AG08395 (cell line): ENCODE measurements around the gene OR56A5.
"Not testable (repeated sequence)": the region's sequence is repeated elsewhere in the genome, so short reads cannot be mapped to it uniquely, and the experiment has no call there.

Experiments
- DNase-seq: peaks from one replicate; pipeline ENCODE4 v3.0.0; 2012; ENCODE audit warnings: mixed read lengths, low spot score

OR56A5 gene, protein sequence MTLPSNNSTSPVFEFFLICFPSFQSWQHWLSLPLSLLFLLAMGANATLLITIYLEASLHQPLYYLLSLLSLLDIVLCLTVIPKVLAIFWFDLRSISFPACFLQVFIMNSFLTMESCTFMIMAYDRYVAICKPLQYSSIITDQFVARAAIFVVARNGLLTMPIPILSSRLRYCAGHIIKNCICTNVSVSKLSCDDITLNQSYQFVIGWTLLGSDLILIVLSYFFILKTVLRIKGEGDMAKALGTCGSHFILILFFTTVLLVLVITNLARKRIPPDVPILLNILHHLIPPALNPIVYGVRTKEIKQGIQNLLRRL

DNA sequence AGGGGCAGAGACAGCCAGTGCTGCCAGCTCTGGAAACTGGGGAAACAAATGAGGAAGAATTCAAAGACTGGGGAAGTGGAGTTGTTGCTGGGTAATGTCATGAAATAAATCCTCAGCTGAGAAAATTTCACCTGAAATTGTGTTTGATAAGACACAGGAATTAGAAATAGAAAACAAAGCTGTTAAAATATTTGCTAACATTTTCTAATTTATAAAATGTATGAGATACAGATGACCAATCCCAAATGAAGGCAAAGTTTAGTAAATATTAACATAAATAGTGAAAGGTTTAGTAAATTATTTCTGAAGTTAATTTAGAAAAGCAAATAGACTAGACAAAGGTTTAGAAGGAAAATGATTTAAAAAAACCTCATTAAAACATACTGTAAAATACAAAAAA is at the start of gene OR56A5:
Gene OR56A5, minus strand, starts transcription at position 101 of the 400 bp plus-strand sequence. Its CDS starts 0 bp downstream, at position 101.
- DNase-seq, result no peak

DNA sequence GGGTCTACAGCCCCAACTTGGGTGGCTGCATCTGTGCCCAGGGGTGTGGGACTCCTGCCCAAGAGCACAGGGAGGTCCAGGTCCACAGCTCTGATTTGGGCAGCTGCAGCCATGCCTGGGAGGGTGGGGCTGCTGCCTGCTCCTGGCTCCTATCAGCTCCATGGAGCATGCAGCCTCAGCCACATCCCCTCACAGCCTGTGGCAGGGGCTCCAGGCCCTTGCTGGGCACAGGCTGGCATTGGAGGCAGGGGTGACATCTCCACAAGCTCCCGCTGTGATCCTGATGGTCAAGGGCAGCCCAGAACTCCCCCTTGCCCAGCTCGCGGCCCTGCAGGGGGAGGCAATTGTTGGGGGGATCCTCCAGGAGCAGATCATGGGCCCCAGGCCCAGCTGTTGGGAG is 44.7 kb upstream of the OR56A5 start:
- DNase-seq, result no peak

DNA sequence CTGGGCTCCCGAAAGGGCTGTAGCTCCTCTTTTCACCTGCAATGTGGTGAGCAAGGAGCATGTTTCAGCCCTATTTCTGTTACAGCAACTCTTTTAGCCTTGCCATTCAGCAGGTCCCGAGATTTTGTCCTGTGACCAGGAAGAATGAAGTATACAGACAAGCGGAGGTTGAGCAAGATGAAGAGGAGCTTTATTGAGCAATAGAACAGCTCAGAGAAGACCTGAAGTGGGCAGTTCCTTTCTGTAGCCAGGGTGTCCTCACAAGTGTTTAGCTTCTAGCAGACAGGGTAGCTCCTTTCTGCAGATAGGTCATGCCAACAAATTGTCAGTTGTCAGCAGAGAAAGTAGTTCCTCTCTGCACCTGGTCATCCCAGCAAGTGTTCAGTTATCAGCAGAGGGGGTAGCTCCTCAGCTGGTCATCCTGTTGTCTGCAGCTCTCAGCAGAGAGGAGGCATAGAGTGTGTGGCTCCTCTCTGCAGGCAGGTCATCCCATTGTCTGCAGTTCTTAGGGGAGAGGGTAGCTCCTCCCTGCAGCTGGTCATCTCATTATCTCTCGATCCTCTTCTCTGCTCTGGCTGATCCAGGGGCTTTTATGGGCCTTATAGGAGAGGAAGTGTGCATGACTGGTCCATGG is 43.9 kb upstream of the OR56A5 start:
- no peak for DNase-seq

DNA sequence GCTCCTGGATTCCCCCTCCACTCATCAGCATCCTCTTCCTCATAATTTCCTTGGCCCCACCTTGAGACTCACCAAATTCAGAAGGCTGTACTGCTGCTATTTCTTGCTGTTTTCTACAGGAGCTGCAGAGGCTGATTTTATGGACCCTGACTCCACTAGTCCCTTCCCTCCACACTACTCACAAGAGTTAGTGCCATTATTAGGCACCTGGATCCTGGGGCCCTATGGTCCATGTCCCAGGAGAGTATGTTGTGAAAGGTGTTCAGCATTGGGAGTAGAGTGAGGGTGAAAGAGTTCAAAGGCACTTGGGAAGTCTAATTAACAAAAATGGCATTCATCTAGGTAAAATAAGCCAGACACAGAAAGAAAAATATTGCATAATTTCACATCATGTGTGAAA is 38.6 kb upstream of the OR56A5 start, which contains the start of gene OR56A4:
Gene OR56A4, minus strand, starts transcription at position 101 of the 400 bp plus-strand sequence. CDS start 3,954 bp downstream, outside the sequence.
- DNase-seq, result no peak

DNA sequence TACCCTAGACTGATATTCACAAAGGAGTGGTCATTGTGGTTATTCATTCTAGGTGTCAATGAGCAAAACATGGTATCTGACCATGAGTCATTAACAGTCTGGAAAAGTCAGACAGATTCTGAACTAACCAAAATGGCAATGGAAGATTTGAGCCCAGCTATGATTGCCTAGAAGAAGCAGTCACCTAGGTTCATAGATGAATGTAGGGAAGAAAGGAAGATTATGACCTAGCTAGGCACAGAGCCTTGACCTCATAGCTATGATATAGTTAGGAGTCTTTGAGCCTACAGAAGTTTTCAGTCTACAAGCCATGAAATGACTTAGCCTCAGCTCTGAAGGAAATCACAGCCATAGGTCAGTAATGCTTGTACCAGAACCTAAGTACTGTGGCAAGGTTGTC is 38.1 kb upstream of the OR56A5 start:
- DNase-seq, result no peak

DNA sequence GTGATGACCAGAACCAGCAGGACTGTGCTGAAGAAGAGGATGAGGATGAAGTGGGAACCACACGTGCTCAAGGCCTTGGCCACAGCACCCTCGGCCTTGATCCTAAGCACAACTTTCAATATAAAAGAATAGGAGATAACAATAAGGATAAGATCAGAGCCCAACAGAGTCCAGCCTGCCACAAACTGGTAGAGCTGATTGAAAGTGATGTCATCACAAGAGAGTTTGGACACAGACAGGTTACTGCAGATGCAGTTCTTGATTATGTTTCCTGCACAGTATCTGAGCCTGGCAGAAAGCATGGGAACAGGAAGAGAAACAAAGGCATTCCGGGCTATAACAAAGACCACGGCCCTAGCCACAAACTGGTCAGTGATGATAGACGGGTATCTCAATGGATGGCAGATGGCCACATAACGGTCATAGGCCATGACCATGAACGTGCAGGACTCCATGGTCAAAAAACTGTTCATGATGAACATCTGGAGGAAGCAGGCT is 34.0 kb upstream of the OR56A5 start:
- no peak for DNase-seq

DNA sequence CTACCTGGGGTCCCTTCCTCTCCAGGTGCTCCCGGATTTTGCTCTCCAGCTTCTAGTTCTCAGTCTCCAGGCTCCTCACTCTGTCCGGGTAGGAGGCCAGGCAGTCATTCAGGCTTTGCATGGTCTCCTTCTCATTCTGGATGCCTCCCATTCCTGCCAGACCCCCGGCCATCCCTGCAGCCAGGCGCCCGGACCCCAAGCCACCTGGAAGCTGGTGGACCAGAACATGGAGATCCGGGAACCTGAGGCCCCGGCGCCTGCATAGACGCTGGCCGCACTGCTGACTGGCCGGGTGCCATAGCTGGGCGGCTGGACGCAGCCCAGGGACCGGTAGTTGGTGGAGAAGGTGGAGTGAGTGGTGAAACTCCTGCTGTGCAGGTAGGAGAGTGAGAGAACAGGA is 26.5 kb upstream of the OR56A5 start:
- no peak for DNase-seq

DNA sequence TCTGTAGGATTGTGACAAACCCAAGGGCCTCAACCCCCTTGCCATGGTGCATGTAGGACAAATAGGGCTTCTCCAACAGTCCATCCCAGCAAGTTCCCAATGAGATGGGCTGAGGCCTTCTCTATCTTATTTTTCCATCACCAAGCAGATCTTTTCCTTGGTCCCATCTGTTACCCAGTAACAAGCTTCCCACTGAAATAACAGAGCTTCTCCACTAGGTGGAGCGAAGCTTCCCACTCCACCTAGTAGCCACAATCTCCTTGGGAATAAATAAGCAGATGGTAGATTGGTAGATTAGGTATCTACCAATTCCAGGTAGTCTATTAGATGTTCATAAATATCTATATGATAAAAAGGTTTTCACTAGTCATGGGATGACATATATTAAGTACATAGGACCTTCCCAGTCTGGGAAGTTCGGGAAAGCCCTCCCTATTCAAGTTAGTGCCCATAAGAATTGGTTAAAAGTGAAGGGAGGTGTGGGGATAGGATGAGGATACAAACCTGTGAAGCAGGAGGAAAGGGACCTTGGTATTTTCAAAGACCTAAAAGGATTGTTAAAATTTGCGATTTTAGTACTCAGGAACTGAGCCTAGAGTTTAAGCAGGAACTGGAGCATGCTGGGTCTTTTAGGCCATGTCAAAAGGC is 24.4 kb upstream of the OR56A5 start:
- peak; percentile 25 for DNase-seq

DNA sequence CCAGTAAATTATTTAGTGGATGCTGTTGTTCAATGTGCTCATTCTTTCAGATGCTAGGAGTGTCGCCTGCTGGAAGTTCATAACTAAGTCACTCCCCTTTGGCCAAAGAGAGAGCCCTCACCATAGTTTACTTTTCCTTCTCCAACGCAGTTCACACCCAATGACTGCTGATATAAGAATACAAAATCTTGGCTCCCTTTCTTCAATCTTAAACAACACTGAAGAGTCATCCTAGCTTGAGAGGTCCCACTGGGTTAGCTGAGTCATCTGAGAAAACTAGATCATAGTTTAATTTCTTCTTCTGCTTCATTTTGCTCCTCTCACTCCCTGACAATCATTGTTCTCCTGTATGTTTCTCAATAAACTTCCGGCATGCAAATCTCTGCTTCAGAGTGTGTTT is 23.9 kb upstream of the OR56A5 start:
- no peak for DNase-seq

DNA sequence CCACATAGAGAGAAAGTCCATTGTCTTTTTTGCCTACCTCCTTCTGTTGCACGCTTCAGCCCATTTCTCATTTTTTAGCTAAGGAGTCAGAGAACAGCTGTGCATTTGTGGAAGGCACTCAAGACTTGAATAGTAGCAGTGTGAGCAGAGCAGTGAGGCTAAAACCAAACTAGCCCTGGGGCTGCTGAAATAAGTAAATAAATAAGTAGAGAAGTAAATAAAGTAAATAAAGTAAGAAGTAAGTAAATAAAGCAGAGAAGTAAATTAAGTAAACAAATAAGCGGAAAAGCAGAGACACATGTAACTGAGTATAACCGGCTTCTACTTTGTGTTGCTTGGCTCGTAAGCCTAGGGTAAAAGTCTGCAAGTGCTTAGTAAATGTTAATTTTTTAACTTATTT is 20.9 kb upstream of the OR56A5 start:
- DNase-seq, result no peak

DNA sequence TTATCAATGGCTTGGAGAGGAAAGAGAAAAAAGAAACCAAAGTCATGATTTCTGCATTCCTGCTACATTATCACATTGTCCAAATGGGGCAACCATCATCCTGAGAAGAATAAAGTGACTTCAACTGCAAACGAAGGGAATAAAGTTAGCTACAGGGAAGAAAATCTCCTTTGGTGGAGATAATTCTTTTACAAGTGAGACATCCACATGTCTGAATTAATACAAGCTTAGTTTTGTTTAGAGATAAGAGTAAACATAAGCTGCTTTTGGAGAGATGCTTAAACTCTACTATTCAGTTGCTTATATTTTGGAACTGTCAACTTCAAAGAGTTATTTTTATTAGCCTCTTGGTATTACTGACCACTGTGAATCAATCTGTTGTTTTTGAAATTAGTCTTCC is 18.6 kb upstream of the OR56A5 start, which contains the start of gene OR52L1:
Gene OR52L1, minus strand, starts transcription at position 101 of the 400 bp plus-strand sequence. Its CDS starts 55 bp downstream, at position 46.
- no peak for DNase-seq

DNA sequence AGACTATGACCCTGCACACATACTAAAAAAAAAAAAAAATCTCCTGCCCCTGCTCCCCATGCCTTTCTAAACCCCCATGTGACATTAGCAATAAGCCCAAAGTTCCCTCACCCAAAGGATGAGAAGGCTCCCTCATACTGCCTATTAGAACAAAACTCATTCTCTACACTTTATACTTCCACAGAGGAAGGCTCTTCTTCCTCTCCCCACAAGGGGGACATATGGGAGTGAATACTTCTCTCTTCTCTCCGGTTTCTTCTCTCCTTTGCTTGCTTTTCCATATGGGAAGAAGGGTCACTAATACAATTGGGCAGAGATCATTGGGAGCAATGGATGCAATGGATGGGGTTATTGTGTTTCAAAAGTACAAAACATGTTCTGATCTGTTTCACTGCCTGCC is 15.1 kb upstream of the OR56A5 start:
- no peak for DNase-seq

DNA sequence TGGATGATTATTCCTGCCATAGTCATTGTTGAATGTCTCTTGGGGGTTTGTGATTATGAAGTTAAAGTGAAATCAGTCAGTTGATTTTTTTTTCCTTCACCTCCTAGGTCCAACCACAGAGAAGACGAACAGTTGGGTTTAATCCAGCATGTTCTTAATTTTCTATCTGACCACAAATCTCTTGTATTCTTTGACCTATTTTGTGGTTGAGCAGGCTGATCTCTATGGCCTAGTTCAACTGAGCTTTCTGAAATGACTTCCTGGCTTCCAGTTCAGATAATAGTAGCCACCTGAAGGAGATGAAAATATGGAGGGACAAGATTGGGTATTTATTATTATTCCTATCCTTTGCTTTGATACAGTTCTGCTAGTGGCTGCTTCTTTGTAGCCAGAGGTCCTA is 5.2 kb upstream of the OR56A5 start:
- DNase-seq, result no peak

DNA sequence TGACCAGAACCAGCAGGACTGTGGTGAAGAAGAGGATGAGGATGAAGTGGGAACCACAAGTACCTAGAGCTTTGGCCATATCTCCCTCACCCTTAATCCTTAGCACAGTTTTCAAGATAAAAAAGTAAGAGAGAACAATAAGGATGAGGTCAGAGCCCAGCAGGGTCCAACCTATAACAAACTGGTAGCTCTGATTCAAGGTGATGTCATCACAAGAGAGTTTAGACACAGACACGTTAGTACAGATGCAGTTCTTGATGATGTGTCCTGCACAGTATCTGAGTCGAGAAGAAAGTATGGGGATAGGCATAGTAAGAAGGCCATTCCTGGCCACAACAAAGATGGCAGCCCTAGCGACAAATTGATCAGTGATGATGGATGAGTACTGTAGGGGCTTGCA is 586 bp downstream of the OR56A5 start:
- no peak for DNase-seq

DNA sequence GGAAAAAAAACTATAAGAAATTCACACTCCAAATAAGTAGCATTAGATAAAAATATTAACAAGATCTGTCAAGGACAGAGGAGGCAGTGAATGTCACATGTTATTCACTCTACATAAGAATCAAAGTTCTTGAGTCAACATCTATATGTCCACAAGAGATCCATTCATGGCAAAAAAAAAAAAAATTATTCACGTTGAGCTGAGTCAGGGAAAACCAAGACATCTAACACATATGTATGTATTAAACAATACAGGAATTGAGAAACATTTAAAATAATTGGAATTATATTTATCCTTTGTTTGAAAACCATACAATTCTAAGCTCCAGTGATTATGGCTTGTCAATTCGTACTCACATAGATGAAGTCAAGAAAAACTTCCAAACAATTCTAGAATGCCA is 1.3 kb downstream of the OR56A5 start:
- DNase-seq, result no peak

DNA sequence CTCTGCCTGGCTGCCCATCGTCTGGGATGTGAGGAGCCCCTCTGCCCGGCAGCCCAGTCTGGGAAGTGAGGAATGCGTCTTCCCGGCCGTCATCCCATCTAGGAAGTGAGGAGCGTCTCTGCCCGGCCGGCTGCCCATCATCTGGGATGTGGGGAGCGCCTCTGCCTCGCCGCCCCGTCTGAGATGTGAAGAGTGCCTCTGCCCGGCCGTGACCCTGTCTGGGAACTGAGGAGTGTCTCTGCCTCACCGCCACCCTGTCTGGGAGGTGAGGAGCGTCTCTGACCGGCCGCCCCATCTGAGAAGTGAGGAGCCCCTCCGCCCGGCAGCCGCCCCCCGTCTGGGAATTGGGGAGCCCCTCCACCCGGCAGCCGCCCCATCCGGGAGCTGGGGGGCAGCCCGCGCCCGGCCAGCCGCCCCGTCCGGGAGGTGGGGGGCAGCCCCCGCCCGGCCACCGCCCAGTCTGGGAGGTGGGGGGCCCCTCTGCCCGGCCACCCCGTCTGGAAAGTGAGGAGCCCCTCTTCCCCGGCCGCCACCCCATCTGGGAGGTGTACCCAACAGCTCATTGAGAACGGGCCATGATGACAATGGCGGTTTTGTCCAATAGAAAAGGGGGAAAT is 7.5 kb downstream of the OR56A5 start:
- not testable (repeated sequence) for DNase-seq

DNA sequence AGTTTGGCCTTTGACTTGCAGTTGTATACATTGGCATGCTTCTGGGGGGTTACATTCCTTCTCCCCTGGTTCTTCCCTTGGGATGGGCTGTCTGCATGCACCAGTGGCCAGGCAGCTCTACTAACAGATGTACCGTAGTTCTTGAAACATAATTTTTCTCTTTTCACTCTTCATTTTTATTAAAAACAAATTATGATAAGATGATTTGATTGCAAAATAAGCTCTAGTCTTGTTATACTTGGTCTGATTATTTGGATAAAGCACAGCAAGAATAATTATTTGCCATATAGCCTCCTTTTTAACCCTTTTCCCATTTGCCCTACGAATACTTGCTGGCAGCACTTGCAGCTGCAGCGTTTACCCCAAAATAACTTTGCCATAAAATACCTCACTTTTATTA is 12.7 kb downstream of the OR56A5 start:
- DNase-seq, result no peak

DNA sequence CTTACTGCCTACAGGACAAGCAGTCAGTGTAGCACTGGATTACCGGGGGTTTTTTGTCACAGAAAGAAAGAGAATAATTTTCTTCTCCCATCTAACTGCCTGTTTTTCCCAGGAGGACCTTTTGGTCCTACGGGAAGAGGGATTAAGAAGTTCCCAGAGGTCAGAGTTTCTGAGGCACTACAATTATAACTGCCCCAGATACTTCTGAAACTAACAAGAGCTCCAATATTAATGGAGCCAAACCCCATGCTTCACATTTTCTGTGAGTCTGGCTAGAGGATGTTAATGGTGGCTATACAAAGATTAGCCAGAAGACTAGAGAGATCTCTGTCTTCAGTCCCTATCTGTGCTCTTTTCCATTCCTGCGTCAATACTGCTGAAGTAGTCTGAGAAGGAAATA is 26.3 kb downstream of the OR56A5 start, which contains the start of gene OR56A3:
Gene OR56A3, plus strand, starts transcription at position 301 of the 400 bp plus-strand sequence. CDS start 5,096 bp downstream, outside the sequence.
- DNase-seq, result no peak

DNA sequence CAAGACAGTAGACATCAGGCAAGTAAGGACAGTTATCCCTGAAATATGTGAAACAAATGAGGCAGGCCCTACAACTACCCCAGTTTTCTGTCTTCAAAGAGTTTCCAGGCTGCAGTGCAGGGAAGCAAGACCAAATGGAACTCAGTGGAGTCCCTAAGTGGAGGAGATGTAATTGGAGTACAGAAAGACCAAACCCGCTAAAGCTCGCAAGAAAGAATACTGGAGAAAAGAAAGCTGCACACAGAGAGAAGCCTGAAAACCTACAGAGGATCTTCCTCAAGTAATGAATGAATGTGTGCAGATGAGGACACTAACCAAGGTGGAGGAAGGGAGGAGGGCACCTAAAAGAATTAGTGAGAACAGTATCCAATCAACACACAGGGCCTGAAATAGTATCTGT is 27.5 kb downstream of the OR56A5 start:
- DNase-seq, result no peak

DNA sequence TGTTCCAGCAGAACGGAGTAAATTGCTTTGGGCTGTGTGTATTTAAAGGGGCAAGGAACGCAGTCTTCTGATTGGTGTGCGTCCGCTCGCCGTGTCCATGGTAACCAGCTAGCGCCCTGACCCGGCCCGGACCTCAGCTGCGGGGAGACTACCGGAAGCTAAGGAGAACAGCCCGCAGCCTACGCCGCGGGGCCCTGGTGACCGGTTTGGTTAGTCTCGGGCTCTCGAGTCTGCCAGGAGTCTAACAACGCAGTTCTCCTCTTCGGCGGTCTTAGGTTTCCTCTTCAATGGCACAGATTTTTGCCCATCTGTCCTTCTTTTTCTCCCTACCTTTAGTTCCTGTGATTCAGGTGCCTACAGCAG is 29.7 kb downstream of the OR56A5 start:
- DNase-seq, result no peak

DNA sequence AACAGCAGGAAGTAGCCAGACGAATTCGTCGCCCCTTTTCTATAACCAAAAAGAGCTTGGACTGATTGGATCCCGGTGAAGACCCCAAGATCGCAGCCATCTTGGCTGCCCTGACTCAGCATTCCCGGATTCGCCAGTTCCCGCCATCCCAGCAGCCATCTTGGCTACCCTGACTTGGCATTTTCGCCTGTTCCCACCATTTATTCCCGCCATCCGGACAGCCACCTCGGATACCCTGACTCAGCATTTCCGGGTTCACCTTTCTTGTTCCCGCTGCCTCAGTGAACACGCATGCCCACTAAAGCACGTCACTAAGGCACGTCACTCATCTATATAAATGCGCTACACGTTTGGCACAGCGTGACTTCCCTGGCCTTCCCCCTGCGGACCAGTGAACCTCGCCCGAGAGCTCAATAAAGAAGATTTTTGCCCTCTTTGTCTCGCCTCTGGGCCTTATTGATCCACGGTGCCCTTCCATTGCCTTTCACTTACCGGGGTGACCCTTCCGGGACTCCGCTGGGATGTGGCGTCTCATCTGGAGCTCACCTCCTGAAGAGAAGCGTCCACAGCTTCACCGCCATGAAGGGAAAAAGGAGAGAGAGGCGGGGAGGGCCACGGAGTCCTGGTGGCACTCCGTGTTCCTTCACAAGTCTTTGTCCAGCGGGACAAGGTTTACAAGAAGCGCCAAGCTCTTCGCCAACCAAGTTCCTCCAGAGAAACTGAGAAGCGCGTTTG is 30.3 kb downstream of the OR56A5 start:
- DNase-seq, result no peak

DNA sequence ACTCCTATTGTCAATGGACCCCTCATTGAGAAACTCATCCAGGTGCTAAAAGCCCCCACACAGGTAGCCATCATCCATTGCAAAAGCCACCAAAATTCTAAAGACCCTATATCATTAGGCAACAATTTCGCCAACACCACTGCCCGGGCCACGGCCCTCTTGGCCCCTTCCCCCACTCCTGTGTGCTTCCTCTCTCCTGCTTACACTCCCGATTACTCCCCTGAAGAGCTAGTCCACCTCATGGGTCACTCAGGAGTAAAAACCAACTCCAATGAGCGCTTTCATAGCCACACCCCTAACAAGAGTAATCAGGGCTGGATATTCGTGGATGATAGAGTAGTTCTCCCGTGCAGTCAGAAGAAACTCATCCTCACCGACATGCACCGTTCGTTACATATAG is 35.2 kb downstream of the OR56A5 start:
- no peak for DNase-seq
